ENCODE data around the gene MB. TPM values are rescaled to one million over a fixed set of nuclear protein-coding genes. Genes with fewer than 3 reads are reported as not detected.

MB gene
- total RNA-seq, 6 experiments from 2014 or later, result 0.61 to 10.2 (median 1.3) TPM

GRCh38 chr22:35597692-35598395, 19.3 kb downstream of the MB start:
- DNase-seq, result peak in 1 of 3 donors; percentile 37
- Histone ChIP-seq H3K27me3 (no peaks in the 10 kb centered on the region), H3K4me3 (no peak overlapping the region), H3K4me1 (no peaks in the 10 kb centered on the region), H3K27ac (no peak overlapping the region), H3K9me3 (no peaks in the 10 kb centered on the region), H3K36me3 (no peaks in the 10 kb centered on the region)
- TF ChIP-seq POLR2A (IDR thresholded peaks at IDR 0.05), result no peak
- TF ChIP-seq CTCF (IDR thresholded peaks at IDR 0.05), result no peak
- no peak for ATAC-seq
- WGBS (ENCODE audit: insufficient coverage, low coverage, low lambda C conversion rate, missing lambda C conversion rate), result 76% methylated on average over 5 of the region's 16 CpGs
- intact Hi-C loops (cut with DNase I), result no loop called here

GRCh38 chr22:35596821-35597220, 20.3 kb downstream of the MB start:
- intact Hi-C loops (cut with DNase I), result no loop called here

GRCh38 chr22:35594686-35595085, 22.4 kb downstream of the MB start:
- Histone ChIP-seq H3K9me3 (no peaks in the 10 kb centered on the region), H3K27ac (no peak overlapping the region), H3K27me3 (no peaks in the 10 kb centered on the region), H3K4me1 (no peaks in the 10 kb centered on the region), H3K36me3 (no peaks in the 10 kb centered on the region), H3K4me3 (no peak overlapping the region)
- DNase-seq (peak in 1 of 3 donors; percentile 22), ATAC-seq (no peak)
- intact Hi-C loops (cut with DNase I), result no loop called here
- TF ChIP-seq CTCF (IDR thresholded peaks at IDR 0.05) (no peak), POLR2A (IDR thresholded peaks at IDR 0.05) (no peak)
- no CpG with 5 or more reads among the region's 5 CpGs for WGBS (ENCODE audit: insufficient coverage, low coverage, low lambda C conversion rate, missing lambda C conversion rate)

More at GRCh38 chr22:35596821-35597220, 20.3 kb downstream of the MB start:
- 68% methylated on average over 3 of the region's 7 CpGs for WGBS (ENCODE audit: insufficient coverage, low coverage, low lambda C conversion rate, missing lambda C conversion rate)
- TF ChIP-seq POLR2A (IDR thresholded peaks at IDR 0.05) (no peak), CTCF (IDR thresholded peaks at IDR 0.05) (no peak)
- no peak overlapping the region for H3K4me3 ChIP-seq
- no peak for DNase-seq
- H3K27me3 ChIP-seq, result no peaks in the 10 kb centered on the region
- ATAC-seq, result no peak
- no peaks in the 10 kb centered on the region for H3K9me3 ChIP-seq
- no peaks in the 10 kb centered on the region for H3K4me1 ChIP-seq
- H3K27ac ChIP-seq, result no peak overlapping the region
- no peaks in the 10 kb centered on the region for H3K36me3 ChIP-seq

- H3K27me3 ChIP-seq, result no peaks in the 10 kb centered on the region
- no peak for TF ChIP-seq CTCF (IDR thresholded peaks at IDR 0.05)
- TF ChIP-seq POLR2A (IDR thresholded peaks at IDR 0.05), result no peak
- no peaks in the 10 kb centered on the region for H3K4me1 ChIP-seq
- WGBS (ENCODE audit: insufficient coverage, low coverage, low lambda C conversion rate, missing lambda C conversion rate), result 60% methylated on average over 1 of the region's 14 CpGs
- intact Hi-C loops (cut with DNase I), result no loop called here
- DNase-seq (no peak), ATAC-seq (no peak)
- no peaks in the 10 kb centered on the region for H3K9me3 ChIP-seq
- no peak overlapping the region for H3K4me3 ChIP-seq
- H3K36me3 ChIP-seq, result no peaks in the 10 kb centered on the region
- H3K27ac ChIP-seq, result no peak overlapping the region
These were observed 23.1 kb downstream of the MB start for GRCh38 chr22:35593891-35594470.

Data from right lobe of liver (tissue), 6 donors.